GM12865 (cell line): ENCODE data around the gene FBF1.

Experiments used
- DNase-seq: peaks from one replicate; pipeline ENCODE4 v3.0.0; 2010; ENCODE audit warnings: low read depth
- H3K4me3 ChIP-seq: 2 replicates; pipeline ENCODE4 v1.5.1; 2011; ENCODE audit warnings: mild to moderate bottlenecking, low read depth, low read length, control low read depth
- TF ChIP-seq, protein P1 (sequence below): IDR thresholded peaks from 2 replicates; pipeline ENCODE4 v1.5.1; 2011; ENCODE audit warnings: low read length, control low read depth, low read depth, inconsistent platforms; ENCODE audit not compliant: insufficient read depth; ENCODE audit errors: missing control alignments

Gene FBF1

DNA sequence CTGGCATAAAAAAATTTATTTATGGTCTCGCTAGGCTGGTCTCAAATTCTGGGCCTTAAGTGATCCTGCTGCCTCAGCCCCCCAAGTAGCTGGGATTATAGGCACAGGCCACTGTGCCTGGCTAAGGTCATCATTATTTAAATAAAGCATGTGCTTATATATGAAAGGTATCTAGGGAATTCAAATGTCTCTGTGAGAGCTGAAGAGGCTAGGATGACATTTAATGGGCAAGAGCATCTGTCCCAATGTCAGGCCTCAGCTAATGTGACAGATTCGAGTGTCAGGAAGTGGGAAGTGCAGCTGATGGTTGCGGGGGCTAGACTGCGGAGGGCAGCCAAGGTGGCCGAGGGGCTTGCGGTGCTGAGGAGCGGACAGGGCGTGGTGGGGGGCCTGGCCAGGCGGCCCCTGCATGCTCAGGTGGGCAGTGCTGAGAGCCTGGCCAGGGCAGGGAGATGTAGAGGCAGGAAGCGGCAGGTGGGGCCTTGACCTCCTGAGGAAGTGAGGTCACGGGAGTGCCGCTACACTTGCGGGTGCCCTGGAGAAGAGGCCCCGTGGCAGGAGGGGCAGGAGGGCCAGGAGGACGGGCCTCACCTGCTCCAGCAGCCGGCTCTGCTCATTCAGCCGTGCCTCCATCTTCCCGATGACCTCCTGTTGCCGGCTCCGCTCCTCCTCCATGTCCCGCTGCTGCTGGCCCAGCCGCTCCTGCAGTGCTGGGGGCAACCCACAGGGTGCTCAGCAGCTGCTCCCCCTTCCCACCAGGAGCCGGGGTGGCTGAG is 23.5 kb downstream of the FBF1 start:
- no peak overlapping the region for H3K4me3 ChIP-seq
- DNase-seq: no peak
- TF ChIP-seq, protein P1, sequence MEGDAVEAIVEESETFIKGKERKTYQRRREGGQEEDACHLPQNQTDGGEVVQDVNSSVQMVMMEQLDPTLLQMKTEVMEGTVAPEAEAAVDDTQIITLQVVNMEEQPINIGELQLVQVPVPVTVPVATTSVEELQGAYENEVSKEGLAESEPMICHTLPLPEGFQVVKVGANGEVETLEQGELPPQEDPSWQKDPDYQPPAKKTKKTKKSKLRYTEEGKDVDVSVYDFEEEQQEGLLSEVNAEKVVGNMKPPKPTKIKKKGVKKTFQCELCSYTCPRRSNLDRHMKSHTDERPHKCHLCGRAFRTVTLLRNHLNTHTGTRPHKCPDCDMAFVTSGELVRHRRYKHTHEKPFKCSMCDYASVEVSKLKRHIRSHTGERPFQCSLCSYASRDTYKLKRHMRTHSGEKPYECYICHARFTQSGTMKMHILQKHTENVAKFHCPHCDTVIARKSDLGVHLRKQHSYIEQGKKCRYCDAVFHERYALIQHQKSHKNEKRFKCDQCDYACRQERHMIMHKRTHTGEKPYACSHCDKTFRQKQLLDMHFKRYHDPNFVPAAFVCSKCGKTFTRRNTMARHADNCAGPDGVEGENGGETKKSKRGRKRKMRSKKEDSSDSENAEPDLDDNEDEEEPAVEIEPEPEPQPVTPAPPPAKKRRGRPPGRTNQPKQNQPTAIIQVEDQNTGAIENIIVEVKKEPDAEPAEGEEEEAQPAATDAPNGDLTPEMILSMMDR: no peak

DNA sequence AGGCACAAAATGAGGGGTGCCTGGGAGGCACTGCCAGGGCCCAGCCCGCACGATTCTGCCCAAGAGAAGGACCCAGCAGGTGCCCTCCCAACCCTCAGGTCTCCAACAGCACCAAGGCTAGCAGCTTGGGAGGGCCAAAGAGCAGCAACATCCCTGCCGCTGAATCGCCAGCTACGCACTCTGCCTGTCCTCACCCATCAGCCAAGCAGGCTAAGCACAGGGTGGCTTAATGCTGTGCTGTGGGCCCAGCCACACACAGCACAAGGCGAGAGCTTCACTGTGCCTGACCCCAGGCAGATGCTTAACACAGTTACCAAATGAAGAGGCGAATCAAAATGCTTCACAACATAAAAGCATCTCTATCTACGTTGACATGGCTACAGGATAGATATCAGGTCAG is 25.6 kb downstream of the FBF1 start:
- DNase-seq: no peak
- TF ChIP-seq, protein P1: no peak
- no peak overlapping the region for H3K4me3 ChIP-seq

DNA sequence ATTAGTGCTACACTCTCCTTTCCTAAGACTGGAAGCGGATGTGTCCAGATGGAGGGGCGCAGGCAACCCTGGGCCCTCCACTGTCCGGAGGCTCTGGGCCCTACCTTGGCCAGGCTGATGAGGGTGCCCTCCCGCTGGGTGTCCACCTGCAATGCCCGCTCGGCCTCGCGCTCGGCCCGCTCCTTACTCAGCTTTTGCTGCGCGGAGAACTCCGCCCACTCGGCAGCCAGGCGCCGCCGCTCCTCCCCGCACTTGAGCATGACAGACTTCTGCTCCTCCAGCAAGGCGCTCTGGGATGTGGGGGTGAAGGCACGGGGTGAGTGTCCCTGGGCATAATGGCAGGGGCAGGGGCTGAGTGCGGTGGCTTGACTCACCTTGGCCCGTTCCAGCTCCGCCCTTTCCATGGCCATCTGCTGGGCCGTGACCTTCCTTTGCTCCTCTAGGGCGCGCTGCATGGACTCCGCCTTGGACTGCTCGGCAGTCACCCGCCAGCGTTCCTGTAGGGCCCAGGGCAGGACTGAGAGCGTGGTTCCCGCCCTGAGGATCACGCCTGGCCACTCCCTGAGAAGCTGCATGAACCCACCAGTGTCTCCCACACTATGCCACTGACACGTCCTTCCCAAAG is 26.1 kb downstream of the FBF1 start:
- TF ChIP-seq, protein P1: no peak

DNA sequence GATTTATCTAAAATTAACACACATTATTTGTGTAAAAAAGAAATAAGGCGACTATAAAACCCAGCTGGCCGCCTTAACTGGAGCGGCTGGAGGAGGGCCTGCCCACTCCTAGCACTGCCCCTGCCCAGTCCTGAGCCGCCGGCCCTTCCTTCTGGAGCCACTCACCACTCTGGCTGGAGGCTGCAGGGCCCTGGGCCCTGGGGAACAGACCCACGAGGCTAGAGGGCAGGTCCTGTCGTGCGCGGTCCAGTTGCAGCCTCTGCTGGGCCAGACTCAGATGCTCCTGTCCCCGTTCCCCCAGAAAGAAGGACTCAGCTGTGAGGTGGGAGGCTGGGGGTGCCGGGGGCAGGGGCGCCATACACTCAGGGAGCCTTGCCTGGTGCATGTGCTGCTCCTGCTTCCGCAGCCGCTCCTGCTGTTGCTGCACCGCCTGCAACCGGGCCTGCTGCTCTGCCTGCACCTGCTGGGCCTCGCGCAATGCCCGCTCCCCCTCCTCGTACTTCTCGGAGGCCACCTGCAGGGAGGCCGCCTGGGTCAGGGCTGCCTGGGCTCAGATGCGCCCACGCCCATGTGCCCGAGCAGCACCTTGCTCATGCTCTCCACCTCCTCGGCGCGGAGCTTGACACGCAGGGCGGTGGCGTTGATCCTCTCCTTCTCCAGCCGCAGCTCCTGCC is 27.2 kb downstream of the FBF1 start:
- no peak overlapping the region for H3K4me3 ChIP-seq
- TF ChIP-seq, protein P1: no peak
- no peak for DNase-seq

More for the DNA sequence above, 26.1 kb downstream of the FBF1 start:
- no peak overlapping the region for H3K4me3 ChIP-seq
- DNase-seq: no peak

DNA sequence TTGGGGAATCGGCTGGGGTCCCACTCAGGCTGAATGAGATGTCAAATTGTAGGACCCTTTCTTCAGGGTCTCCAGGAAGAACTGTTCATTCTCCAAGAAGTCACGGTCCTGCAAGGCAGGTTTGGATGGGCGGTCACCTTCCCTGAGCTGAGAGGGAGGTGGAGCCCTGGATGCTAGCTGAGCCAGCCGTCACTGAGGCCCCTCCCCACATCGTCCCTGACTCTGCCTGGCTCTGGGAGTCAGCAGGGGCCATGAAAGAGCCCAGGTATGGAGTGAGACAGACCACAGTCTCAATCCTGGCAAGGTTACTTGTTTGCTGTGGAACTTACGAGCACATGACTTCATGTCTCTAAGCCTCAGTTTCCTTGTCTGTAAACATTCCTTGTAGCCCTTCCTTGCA is 30.1 kb downstream of the FBF1 start:
- DNase-seq: no peak
- no peak overlapping the region for H3K4me3 ChIP-seq
- TF ChIP-seq, protein P1: no peak

DNA sequence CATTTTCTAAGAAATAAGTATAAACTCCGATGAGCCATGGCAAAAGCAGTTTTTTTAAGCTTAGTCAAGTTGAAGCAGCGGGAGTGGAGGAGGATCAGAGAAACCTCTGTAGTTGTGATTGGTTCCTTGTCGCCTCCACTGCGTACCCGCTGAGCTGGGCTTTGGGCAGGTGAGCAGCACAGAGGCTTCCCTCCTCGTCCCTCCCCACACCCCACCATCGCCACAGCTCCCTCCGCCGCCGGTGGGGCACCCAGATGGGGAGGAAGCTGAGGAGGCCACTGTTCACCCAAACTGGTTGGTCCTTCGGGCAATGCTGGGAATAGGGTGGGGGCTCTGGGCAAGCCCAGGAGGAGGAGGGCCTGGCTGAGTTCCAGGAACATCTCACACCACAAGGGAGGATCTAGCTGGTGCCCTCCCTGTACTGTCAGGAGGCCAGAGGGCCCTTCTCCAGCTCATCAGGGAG is 31.0 kb downstream of the FBF1 start:
- H3K4me3 ChIP-seq: no peak overlapping the region
- DNase-seq: no peak

More for the DNA sequence above, 31.0 kb downstream of the FBF1 start:
- TF ChIP-seq, protein P1: no peak
